NCI-H146 treated with DMSO at 0.1 percent for 48 hours (cell line): ENCODE results near the gene SFN.
"Not testable (repeated sequence)": the region's sequence is repeated elsewhere in the genome, so short reads cannot be mapped to it uniquely, and the experiment has no call there.

ENCODE experiments used
- DNase-seq: peaks from one replicate; lab custom pipeline; 2025; ENCODE audit not compliant: unreplicated experiment; lab: John Stamatoyannopoulos, UW

SFN gene

DNA sequence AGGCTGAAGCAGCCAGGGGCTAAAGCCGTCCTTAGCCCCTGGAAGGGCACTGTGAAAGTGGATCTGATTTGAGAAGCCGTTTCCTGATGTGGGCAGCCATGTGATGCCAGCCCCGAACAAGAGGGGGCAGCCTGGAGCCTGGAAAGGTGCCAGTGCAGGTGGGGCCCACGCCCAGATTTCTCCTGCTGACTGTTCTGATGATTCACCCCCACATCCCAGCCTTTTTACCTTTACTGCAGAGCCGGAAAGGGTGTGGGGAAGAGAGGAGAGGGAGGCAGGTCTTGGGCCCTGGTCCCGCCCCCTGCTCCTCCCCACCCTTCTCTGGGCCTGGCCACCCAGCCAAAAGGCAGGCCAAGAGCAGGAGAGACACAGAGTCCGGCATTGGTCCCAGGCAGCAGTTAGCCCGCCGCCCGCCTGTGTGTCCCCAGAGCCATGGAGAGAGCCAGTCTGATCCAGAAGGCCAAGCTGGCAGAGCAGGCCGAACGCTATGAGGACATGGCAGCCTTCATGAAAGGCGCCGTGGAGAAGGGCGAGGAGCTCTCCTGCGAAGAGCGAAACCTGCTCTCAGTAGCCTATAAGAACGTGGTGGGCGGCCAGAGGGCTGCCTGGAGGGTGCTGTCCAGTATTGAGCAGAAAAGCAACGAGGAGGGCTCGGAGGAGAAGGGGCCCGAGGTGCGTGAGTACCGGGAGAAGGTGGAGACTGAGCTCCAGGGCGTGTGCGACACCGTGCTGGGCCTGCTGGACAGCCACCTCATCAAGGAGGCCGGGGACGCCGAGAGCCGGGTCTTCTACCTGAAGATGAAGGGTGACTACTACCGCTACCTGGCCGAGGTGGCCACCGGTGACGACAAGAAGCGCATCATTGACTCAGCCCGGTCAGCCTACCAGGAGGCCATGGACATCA is at the start of gene SFN:
TSS of gene SFN (plus strand) at position 369 of the 904 bp plus-strand sequence. CDS start at position 433, 64 bp downstream.
- DNase-seq, result peak; percentile 87

DNA sequence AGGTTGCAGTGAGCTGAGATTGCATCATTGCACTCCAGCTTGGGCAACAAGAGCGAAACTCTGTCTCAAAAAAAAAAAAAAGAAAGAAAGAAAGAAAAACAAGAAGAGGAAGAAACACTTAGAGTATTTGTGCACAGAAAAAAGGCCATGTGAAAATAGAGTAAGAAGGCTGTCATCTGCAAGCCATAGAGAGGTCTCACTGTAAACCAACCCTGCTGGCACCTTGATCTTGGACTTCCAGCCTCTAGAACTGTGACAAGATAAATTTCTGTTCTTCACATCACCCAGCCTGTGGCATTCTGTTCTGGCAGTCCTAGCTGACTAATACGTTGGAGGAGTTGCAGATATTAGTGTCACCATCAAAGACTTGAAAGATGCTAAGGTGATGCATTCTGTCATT is 48.6 kb upstream of the SFN start:
- DNase-seq, result no peak

GRCh38 chr1:26814893-26815292 is 48.1 kb upstream of the SFN start:
- no peak for DNase-seq

DNA sequence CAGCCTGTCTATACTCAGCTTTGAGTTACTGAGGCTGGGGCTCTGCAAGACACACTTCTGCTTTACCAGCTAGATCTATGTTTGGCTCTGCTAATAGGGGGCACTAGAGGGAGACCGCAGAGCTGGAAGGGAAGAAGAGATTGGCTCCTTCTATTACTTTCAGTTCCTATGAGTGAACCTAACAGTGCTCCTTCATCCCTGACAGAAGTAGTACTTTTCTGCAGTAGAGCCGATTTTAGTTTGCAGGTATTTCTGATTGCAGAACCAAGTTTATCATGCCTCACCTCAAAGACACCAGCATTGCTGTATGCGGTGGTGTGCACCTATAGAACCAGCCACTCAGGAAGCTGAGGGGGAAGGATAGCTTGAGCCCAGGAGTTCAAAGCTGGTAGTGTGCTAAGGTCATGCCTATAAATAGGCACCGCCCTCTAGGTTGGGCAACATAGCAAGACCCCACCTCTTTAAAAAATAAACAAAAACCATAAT is 42.1 kb upstream of the SFN start:
- DNase-seq, result no peak

GRCh38 chr1:26822737-26823395 is 40.1 kb upstream of the SFN start:
- no peak for DNase-seq

DNA sequence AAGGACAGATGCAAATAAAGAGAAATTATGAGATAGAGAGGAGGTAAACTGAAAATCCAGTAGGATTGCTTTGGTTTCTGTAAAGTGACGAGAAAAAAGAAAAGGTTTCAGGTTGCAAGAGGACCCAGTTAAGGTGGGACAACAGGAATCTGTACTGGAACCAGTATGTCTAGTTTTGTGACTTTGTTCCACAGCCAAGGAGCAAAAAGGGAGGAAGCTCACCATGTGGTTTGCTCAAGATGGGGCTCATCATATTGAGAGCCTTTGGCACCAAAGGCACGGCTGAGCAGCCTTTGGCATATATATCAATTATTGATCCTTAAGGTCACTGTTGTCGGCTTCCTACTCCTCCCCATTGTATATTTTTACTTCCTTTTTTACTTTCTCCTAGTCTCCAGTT is 38.2 kb upstream of the SFN start:
- DNase-seq, result no peak

- peak; percentile 13 for DNase-seq
Observed at GRCh38 chr1:26826261-26827105, 36.5 kb upstream of the SFN start, which contains the start of gene ZDHHC18. TSS of gene ZDHHC18 (plus strand) at chr1:26826688. CDS start at chr1:26826805, 117 bp downstream.

- no peak for DNase-seq
Observed at GRCh38 chr1:26827106-26827604, 35.8 kb upstream of the SFN start.

GRCh38 chr1:26827663-26828062 is 35.3 kb upstream of the SFN start:
- no peak for DNase-seq

GRCh38 chr1:26828411-26828991 is 34.4 kb upstream of the SFN start:
- no peak for DNase-seq

DNA sequence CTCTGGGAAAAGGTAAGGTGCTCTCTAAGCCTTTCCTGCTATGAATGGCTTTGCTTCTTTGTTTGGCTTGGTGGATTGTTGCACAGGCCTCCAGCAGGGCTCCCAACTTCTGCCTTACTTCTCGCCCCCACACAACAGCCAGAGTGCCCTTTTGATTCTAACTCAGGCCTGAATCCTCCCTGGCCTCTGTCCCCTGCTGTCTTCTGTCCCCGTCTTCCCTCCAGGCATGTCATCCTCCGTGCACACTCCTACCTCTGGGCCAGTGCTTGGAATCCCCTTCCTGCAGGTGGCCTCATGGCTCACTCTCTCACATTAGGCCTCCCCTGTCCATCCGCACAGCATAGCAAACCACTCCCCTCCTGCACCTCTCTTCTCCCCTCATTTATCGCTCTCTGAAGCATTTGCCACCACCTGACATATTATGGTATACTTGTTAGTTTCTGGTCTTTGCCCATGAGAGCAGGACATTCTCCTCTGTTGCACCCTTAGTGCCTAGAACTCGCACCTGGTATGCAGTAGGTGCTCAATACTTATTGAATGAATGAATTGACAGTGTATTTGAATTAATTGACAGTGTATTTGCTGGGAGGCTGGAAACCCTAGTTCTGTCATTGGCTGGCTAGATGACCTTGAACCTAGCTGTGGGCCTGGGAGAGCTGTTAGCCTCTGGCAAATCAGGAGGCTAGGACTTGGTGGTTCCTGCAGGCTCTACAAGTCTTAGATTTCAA is 33.6 kb upstream of the SFN start:
- no peak for DNase-seq

DNA sequence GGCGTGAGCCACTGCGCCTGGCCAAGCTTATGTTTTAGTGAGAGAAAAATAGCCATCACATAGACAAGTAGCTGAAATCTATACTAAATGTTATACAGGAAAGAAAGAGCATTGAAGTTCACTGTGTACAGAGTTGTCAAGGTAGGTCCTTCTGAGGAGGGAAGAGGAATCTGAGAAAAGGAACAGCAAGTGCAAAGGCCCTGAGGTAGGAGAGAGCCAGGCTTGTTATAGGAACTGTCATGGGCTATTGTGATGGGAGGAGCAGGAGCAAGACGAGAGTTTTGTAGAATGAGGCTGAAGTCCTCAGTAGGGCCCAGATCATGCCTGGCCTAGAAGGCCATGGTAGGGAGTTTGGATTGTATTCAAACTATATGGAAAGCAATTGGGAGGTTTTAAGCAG is 31.9 kb upstream of the SFN start:
- DNase-seq, result no peak

DNA sequence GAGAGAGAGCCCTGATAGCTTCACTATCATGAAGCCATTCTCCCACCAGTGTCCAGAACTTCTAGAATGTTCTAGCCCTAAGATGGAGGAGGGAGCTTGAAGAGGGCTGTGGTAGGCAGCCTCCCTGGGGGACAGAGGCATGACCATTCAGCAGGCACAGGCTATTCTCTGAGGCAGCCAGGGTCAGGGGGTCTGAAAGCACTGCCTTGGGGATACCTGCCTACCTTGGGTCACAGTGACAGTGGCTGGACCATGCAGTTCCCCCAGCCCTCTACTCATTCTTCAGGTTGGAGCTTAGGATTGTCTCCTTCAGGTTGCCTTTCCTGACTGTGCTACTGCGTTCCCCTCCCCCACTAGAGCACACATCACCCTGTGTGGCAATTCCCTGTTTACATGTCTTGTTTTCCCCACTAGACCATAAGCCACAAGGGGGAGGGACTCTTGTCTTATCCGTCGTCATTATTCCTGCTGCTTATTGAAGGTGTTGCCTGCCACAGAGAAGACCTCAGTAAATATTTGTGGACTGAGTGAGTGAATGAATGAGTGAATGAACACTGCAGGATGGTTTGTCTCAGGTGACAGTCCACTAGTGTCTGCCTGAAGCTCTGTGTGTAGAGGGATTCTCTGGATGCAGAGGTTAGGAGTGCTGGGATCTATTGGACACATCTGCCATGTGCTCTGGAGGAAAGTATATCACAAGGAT is 31.3 kb upstream of the SFN start:
- DNase-seq, result no peak

- no peak for DNase-seq
Observed at GRCh38 chr1:26832249-26832960, 30.5 kb upstream of the SFN start.

GRCh38 chr1:26833432-26834405 is 29.2 kb upstream of the SFN start:
- no peak for DNase-seq

DNA sequence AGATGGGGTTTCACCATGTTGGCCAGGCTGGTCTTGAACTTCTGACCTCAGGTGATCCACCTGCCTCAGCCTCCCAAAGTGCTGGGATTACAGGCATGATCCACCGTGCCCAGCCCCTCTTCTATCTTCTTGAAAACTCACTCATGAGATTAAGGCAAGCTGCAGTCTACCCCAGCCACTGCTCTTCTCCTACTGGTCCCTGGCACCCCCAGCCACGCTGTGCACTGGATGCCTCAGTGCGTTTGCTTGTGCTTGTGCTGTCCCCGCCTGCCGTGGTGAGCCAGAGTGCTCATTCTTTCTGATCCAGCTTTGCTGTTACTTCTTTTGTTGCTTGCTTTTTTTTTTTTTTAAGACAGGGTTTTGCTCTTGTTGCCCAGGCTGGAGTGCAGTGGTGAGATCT is 25.3 kb upstream of the SFN start:
- DNase-seq, result not testable (repeated sequence)

- DNase-seq, result no peak
Observed at GRCh38 chr1:26838474-26839338, 24.2 kb upstream of the SFN start.
